HepG2 (cell line): ENCODE measurements around the gene LOXL4. TPM values are rescaled to one million over a fixed set of nuclear protein-coding genes. Genes with fewer than 3 reads are reported as not detected.

Experiments used
- ATAC-seq: fragments of 200-7000 bp; cut with Tn5 transposase; 3 replicates; pipeline ENCODE4 v1.9.1; 2020; ENCODE audit warnings: mild to moderate bottlenecking, moderate library complexity
- BruUV-seq: library from RNA; stranded (reverse); fragments of 400-500 nt; replicated peaks from 2 replicates; lab custom pipeline; 2021; lab: Mats Ljungman, UMichigan
- CTCF ChIA-PET: fragments of 300-600 bp; formaldehyde crosslinking; extraction: SDS; loops from one replicate; lab custom pipeline; 2021; ENCODE audit warnings: low total read pairs, inconsistent platforms, low intra/inter-chr PET ratio; lab: Yijun Ruan, JAX
- POLR2A ChIA-PET: fragments of 350-600 bp; sonication (Branson Sonifier 250); formaldehyde crosslinking; loops from one replicate; lab custom pipeline; 2020; ENCODE audit warnings: antibody characterized with exemption, inconsistent platforms; lab: Yijun Ruan, JAX
- DNase-seq: peaks from one replicate; pipeline ENCODE4 v3.0.0-alpha.2; 2015; ENCODE audit warnings: low spot score
- FAIRE-seq: peaks from 3 replicates; lab custom pipeline; 2011; peaks lifted over from hg19 to GRCh38; lab: Jason Lieb, UNC
- H2AFZ ChIP-seq: one replicate; pipeline ENCODE4 v1.6.1; 2011; ENCODE audit warnings: low read length, inconsistent platforms
- H3K27ac ChIP-seq: fragments of 300-600 bp; 3 replicates; pipeline ENCODE4 v1.8.0; 2011; ENCODE audit warnings: mixed run types, mild to moderate bottlenecking, mixed read lengths, low read length, inconsistent platforms; ENCODE audit not compliant: insufficient read depth; ENCODE audit errors: extremely low read length
- H3K27me3 ChIP-seq, 2 experiments: fragments of 200-600 bp in 1 of 2; 2 replicates in 1 of 2; 3 replicates in 1 of 2; pipeline versions ENCODE4 v1.6.0 to v1.8.0; 2011; ENCODE audit warnings: low read length in 2 of 2, mild to moderate bottlenecking in 2 of 2, moderate library complexity in 2 of 2, inconsistent platforms in 1 of 2; ENCODE audit not compliant: insufficient read depth in 2 of 2, control insufficient read depth in 1 of 2
- H3K36me3 ChIP-seq, 2 experiments: fragments of 200-600 bp in 1 of 2; replicated peaks in 1 of 2; 2 replicates in 1 of 2; 3 replicates in 1 of 2; pipeline versions ENCODE4 v1.5.1 to v1.8.0; 2011; ENCODE audit warnings: low read length in 2 of 2, inconsistent platforms in 1 of 2; ENCODE audit not compliant: insufficient read depth in 2 of 2, control insufficient read depth in 1 of 2
- H3K4me1 ChIP-seq: 2 replicates; pipeline ENCODE4 v1.5.1; 2012; ENCODE audit warnings: low read length, inconsistent platforms; ENCODE audit not compliant: insufficient read depth
- H3K4me2 ChIP-seq: 2 replicates; pipeline ENCODE4 v1.6.0; 2011; ENCODE audit warnings: low read depth, low read length, inconsistent platforms
- H3K4me3 ChIP-seq, 3 experiments: fragments of 200-600 bp in 1 of 3; sonication (generic), shearing (Covaris generic) in 1 of 3; replicated peaks in 1 of 3; 2 replicates each; pipeline ENCODE4 v1.5.1; 2011 to 2016; ENCODE audit warnings: low read length in 3 of 3, inconsistent platforms in 2 of 3, low read depth in 2 of 3, mild to moderate bottlenecking in 2 of 3, control low read depth in 1 of 3, mixed read lengths in 1 of 3; ENCODE audit not compliant: insufficient read depth in 1 of 3
- H3K79me2 ChIP-seq: one replicate; pipeline ENCODE4 v1.6.1; 2011; ENCODE audit warnings: low read length, inconsistent platforms; ENCODE audit not compliant: insufficient read depth
- H3K9ac ChIP-seq: 2 replicates; pipeline ENCODE4 v1.6.0; 2011; ENCODE audit warnings: mild to moderate bottlenecking, low read depth, low read length, inconsistent platforms; ENCODE audit not compliant: insufficient read depth
- H3K9me3 ChIP-seq: 2 replicates; pipeline ENCODE4 v1.5.1; 2012; ENCODE audit warnings: mild to moderate bottlenecking, low read length
- H4K20me1 ChIP-seq: 2 replicates; pipeline ENCODE4 v1.6.0; 2011; ENCODE audit warnings: inconsistent platforms, mild to moderate bottlenecking, low read length, moderate library complexity; ENCODE audit not compliant: insufficient read depth
- DR1 ChIP-seq: sonication (generic); formaldehyde crosslinking; IDR thresholded peaks from 2 replicates; pipeline ENCODE4 v1.8.0; 2021; ENCODE audit warnings: mild to moderate bottlenecking, missing genetic modification reagents, inconsistent platforms
- FOXK2 ChIP-seq: fragments of 450-650 bp; IDR thresholded peaks from 2 replicates; pipeline ENCODE4 v1.6.1; 2016
- GRHL1 ChIP-seq: sonication (generic); formaldehyde crosslinking; conservative IDR thresholded peaks from 2 replicates; pipeline ENCODE4 v1.8.0; 2022; ENCODE audit warnings: missing genetic modification reagents
- HBP1 ChIP-seq: IDR thresholded peaks from 2 replicates; pipeline ENCODE4 v1.6.1; 2016; ENCODE audit warnings: low read depth, control low read depth
- HDAC2 ChIP-seq: sonication (generic); formaldehyde crosslinking; IDR thresholded peaks from 2 replicates; pipeline ENCODE4 v1.4.0; 2020; ENCODE audit warnings: missing genetic modification reagents
- IKZF4 ChIP-seq: sonication (generic); formaldehyde crosslinking; IDR thresholded peaks from 2 replicates; pipeline ENCODE4 v1.5.1; 2020; ENCODE audit warnings: borderline replicate concordance, mild to moderate bottlenecking, low read depth, missing genetic modification reagents; ENCODE audit errors: not compliant biosample characterization
- PAX8 ChIP-seq: sonication (generic); formaldehyde crosslinking; IDR thresholded peaks from 2 replicates; pipeline ENCODE4 v1.8.0; 2022; ENCODE audit warnings: mild to moderate bottlenecking, missing genetic modification reagents, borderline replicate concordance
- PPARG ChIP-seq: conservative IDR thresholded peaks from 2 replicates; pipeline ENCODE4 v1.6.1; 2016; ENCODE audit warnings: missing biosample characterization, missing genetic modification reagents
- RARA ChIP-seq: IDR thresholded peaks from 2 replicates; pipeline ENCODE4 v1.6.1; 2016; ENCODE audit warnings: missing genetic modification reagents, missing compliant biosample characterization
- SOX13 ChIP-seq, 3 experiments: fragments of 450-650 bp in 1 of 3; sonication (generic) in 1 of 3; formaldehyde crosslinking in 1 of 3; IDR thresholded peaks in 2 of 3; conservative IDR thresholded peaks in 1 of 3; 2 replicates each; pipeline versions ENCODE4 v1.5.0 to v1.6.1; 2016 to 2020; ENCODE audit warnings: antibody characterized with exemption in 1 of 3, mild to moderate bottlenecking in 1 of 3, missing compliant biosample characterization in 1 of 3, missing genetic modification reagents in 1 of 3, moderate library complexity in 1 of 3
- ZFAT ChIP-seq: sonication (generic); formaldehyde crosslinking; conservative IDR thresholded peaks from 2 replicates; pipeline ENCODE4 v1.8.1; 2023; ENCODE audit warnings: missing genetic modification reagents, inconsistent platforms
- ZMYM4 ChIP-seq: sonication (generic); formaldehyde crosslinking; IDR thresholded peaks from 2 replicates; pipeline ENCODE4 v1.8.1; 2023; ENCODE audit warnings: mild to moderate bottlenecking, missing genetic modification reagents
- ZNF180 ChIP-seq: sonication (generic); formaldehyde crosslinking; IDR thresholded peaks from 2 replicates; pipeline ENCODE4 v1.4.0; 2020; ENCODE audit warnings: low read depth, missing genetic modification reagents, borderline replicate concordance
- ZNF260 ChIP-seq: sonication (generic); formaldehyde crosslinking; IDR thresholded peaks from 2 replicates; pipeline ENCODE4 v1.4.0; 2020; ENCODE audit warnings: missing genetic modification reagents, low read depth, mild to moderate bottlenecking, borderline replicate concordance
- WGBS: methylation state at CpG from one replicate; pipeline ENCODE4 v1.1.6; 2017; ENCODE audit warnings: low lambda C conversion rate; 5-methylcytosine and 5-hydroxymethylcytosine counted together
- in situ Hi-C: cut with HindIII; loops from 2 replicates; pipeline ENCODE4 v1.10.0; 2017; ENCODE audit warnings: low pct_unique_long_range_greater_than_20kb; ENCODE audit not compliant: extremely low pct_ligation_motif_present
- intact Hi-C: fragments of 100-400 bp; cut with micrococcal nuclease; formaldehyde crosslinking; loops from one replicate; pipeline ENCODE4 v1.10.0; 2022; ENCODE audit not compliant: unreplicated experiment
- polyA plus RNA-seq, 8 experiments: library from polyadenylated mRNA; depleted of rRNA in 3 of 8; stranded (reverse) in 7 of 8; unstranded in 1 of 8; fragments of >200 nt; fragmentation: Illumina TruSeq in 4 of 8; extraction: Trizol in 4 of 8; gene quantifications; 2 replicates each; pipeline versions ENCODE4 v1.2.1 to v1.2.3, GENCODE V29; 2011 to 2016; ENCODE audit warnings: low read depth in 4 of 8, missing spikeins in 1 of 8, mixed read lengths in 1 of 8; ENCODE audit not compliant: insufficient read depth in 1 of 8
- total RNA-seq, 5 experiments: library from RNA; depleted of rRNA; stranded (reverse); fragments of >200 nt; fragmentation: Illumina TruSeq; extraction: Trizol; gene quantifications; 2 replicates each; pipeline ENCODE4 v1.2.3, GENCODE V29; 2016; ENCODE audit warnings: low read depth in 1 of 5
- TF ChIP-seq, protein P1 (sequence below): IDR thresholded peaks from 2 replicates; pipeline ENCODE4 v1.6.1; 2016; ENCODE audit warnings: low read depth, missing genetic modification reagents, missing compliant biosample characterization
- TF ChIP-seq, protein P2 (sequence below): sonication (generic); formaldehyde crosslinking; IDR thresholded peaks from 2 replicates; pipeline ENCODE4 v1.4.0; 2020; ENCODE audit warnings: mild to moderate bottlenecking, missing genetic modification reagents

Gene LOXL4
- total and polyA plus RNA-seq, 2 of the 13 experiments (the other 11 are each of a cell fraction or from before 2014, with no cell fraction given): 8.8 to 21.1 TPM

GRCh38 chr10:98274562-98274961 is 6.6 kb upstream of the LOXL4 start:
- intact Hi-C loops: no loop called here
- DNase-seq: no peak
- Histone ChIP-seq H4K20me1 (no peaks in the 10 kb centered on the region), H3K9ac (no peak overlapping the region), H3K79me2 (no peaks in the 10 kb centered on the region), H3K36me3 (no peaks in the 10 kb centered on the region), H3K9me3 (no peaks in the 10 kb centered on the region), H3K27ac (no peak overlapping the region), H2AFZ (no peak overlapping the region), H3K4me3 (no peak overlapping the region), H3K4me1 (peaks cover 55% of the 10 kb centered on the region), H3K27me3 (no peaks in the 10 kb centered on the region; a peak in 1 of 5 replicates), H3K4me2 (no peak overlapping the region)
- no TSS peak for BruUV-seq
- 0% methylated on average over 3 of the region's 3 CpGs for WGBS
- ChIA-PET POLR2A (no interaction called here), CTCF (no interaction called here)
- in situ Hi-C loops: no loop called here
- no peak for ATAC-seq
- FAIRE-seq: no peak
- TF ChIP-seq ZNF180 (CRISPR knock-in tag): no peak
- TF ChIP-seq HDAC2 (CRISPR knock-in tag): 0 out of 2 replicates have a peak, but pooled peaks have one; percentile 20
- TF ChIP-seq, protein P1, sequence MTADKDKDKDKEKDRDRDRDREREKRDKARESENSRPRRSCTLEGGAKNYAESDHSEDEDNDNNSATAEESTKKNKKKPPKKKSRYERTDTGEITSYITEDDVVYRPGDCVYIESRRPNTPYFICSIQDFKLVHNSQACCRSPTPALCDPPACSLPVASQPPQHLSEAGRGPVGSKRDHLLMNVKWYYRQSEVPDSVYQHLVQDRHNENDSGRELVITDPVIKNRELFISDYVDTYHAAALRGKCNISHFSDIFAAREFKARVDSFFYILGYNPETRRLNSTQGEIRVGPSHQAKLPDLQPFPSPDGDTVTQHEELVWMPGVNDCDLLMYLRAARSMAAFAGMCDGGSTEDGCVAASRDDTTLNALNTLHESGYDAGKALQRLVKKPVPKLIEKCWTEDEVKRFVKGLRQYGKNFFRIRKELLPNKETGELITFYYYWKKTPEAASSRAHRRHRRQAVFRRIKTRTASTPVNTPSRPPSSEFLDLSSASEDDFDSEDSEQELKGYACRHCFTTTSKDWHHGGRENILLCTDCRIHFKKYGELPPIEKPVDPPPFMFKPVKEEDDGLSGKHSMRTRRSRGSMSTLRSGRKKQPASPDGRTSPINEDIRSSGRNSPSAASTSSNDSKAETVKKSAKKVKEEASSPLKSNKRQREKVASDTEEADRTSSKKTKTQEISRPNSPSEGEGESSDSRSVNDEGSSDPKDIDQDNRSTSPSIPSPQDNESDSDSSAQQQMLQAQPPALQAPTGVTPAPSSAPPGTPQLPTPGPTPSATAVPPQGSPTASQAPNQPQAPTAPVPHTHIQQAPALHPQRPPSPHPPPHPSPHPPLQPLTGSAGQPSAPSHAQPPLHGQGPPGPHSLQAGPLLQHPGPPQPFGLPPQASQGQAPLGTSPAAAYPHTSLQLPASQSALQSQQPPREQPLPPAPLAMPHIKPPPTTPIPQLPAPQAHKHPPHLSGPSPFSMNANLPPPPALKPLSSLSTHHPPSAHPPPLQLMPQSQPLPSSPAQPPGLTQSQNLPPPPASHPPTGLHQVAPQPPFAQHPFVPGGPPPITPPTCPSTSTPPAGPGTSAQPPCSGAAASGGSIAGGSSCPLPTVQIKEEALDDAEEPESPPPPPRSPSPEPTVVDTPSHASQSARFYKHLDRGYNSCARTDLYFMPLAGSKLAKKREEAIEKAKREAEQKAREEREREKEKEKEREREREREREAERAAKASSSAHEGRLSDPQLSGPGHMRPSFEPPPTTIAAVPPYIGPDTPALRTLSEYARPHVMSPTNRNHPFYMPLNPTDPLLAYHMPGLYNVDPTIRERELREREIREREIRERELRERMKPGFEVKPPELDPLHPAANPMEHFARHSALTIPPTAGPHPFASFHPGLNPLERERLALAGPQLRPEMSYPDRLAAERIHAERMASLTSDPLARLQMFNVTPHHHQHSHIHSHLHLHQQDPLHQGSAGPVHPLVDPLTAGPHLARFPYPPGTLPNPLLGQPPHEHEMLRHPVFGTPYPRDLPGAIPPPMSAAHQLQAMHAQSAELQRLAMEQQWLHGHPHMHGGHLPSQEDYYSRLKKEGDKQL: no peak
- TF ChIP-seq HBP1 (CRISPR knock-in tag): no peak
- no peak for TF ChIP-seq ZMYM4 (CRISPR knock-in tag)
- no peak for TF ChIP-seq PAX8 (CRISPR knock-in tag)
- TF ChIP-seq SOX13 (IDR thresholded peaks at IDR 0.05): no peak
- peak in 1 of 2 experiments; percentile 32; a peak in 1 of 4 replicates for TF ChIP-seq SOX13 (CRISPR knock-in tag; conservative IDR thresholded peaks at IDR 0.05 in 1 of 2, IDR thresholded peaks at IDR 0.05 in 1 of 2)
- no peak for TF ChIP-seq GRHL1 (CRISPR knock-in tag)
- no peak for TF ChIP-seq FOXK2
- no peak for TF ChIP-seq ZNF260 (CRISPR knock-in tag)
- peak; percentile 54 for TF ChIP-seq RARA (CRISPR knock-in tag)
- no peak for TF ChIP-seq DR1
- TF ChIP-seq PPARG: no peak
- no peak for TF ChIP-seq IKZF4 (CRISPR knock-in tag)
- TF ChIP-seq, protein P2, sequence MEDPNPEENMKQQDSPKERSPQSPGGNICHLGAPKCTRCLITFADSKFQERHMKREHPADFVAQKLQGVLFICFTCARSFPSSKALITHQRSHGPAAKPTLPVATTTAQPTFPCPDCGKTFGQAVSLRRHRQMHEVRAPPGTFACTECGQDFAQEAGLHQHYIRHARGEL (CRISPR knock-in tag): no peak
- TF ChIP-seq ZFAT (CRISPR knock-in tag): no peak
